Measurements from ENCODE around the gene BABAM2. TPM values are rescaled to one million over a fixed set of nuclear protein-coding genes. Genes with fewer than 3 reads are reported as not detected.

The BABAM2 gene
- total RNA-seq, 2 donors from 2014 or later: 36.4 to 40.9 TPM

GRCh38 chr2:28068527-28068926, 178.0 kb downstream of the BABAM2 start:
- WGBS, 2 experiments (ENCODE audit: insufficient coverage in 1 of 2, insufficient read length in 1 of 2): 86 to 87% methylated on average over 1 to 5 of the region's 5 CpGs
- Mint-ChIP-seq H3K36me3 (ENCODE audit: low read depth) (no peaks in the 10 kb centered on the region), H3K4me1 (peaks cover 2% of the 10 kb centered on the region), H3K9me3 (no peaks in the 10 kb centered on the region), H3K27ac (no peak overlapping the region), H3K4me3 (no peak overlapping the region), H3K27me3 (ENCODE audit: insufficient read depth) (no peaks in the 10 kb centered on the region)
- Histone ChIP-seq H3K4me1 (ENCODE audit: control insufficient read depth, insufficient read depth, low read length) (no peaks in the 10 kb centered on the region), H3K27ac (ENCODE audit: low read depth, low read length) (no peak overlapping the region), H3K9ac (ENCODE audit: extremely low read depth, low read length, poor library complexity, severe bottlenecking) (no peak overlapping the region), H3K36me3 (ENCODE audit: control insufficient read depth, insufficient read depth, low read length) (no peaks in the 10 kb centered on the region), H3K4me3 (ENCODE audit: low read length) (no peak overlapping the region), H3K9me3 (ENCODE audit: control insufficient read depth, low read length) (no peaks in the 10 kb centered on the region), H3K27me3 (ENCODE audit: control insufficient read depth, insufficient read depth, low read length, poor library complexity, severe bottlenecking) (no peaks in the 10 kb centered on the region)
- no peak for DNase-seq
- TF ChIP-seq CTCF (conservative IDR thresholded peaks at IDR 0.05): no peak

- no peak for DNase-seq
- peaks cover 2% of the 10 kb centered on the region for H3K4me1 Mint-ChIP-seq
- H3K9ac ChIP-seq (ENCODE audit: extremely low read depth, low read length, poor library complexity, severe bottlenecking): no peak overlapping the region
- no peaks in the 10 kb centered on the region for H3K4me1 ChIP-seq (ENCODE audit: control insufficient read depth, insufficient read depth, low read length)
- H3K27me3 Mint-ChIP-seq (ENCODE audit: insufficient read depth): no peaks in the 10 kb centered on the region
- no peaks in the 10 kb centered on the region for H3K36me3 Mint-ChIP-seq (ENCODE audit: low read depth)
- no peak overlapping the region for H3K4me3 Mint-ChIP-seq
- WGBS, 2 experiments (ENCODE audit: insufficient coverage in 1 of 2, insufficient read length in 1 of 2): 73 to 100% methylated on average over 1 to 5 of the region's 5 CpGs
- no peaks in the 10 kb centered on the region for H3K27me3 ChIP-seq (ENCODE audit: control insufficient read depth, insufficient read depth, low read length, poor library complexity, severe bottlenecking)
- no peak for TF ChIP-seq CTCF (conservative IDR thresholded peaks at IDR 0.05)
- H3K9me3 Mint-ChIP-seq: no peaks in the 10 kb centered on the region
- no peak overlapping the region for H3K27ac Mint-ChIP-seq
- H3K36me3 ChIP-seq (ENCODE audit: control insufficient read depth, insufficient read depth, low read length): no peaks in the 10 kb centered on the region
- H3K4me3 ChIP-seq (ENCODE audit: low read length): no peak overlapping the region
- H3K27ac ChIP-seq (ENCODE audit: low read depth, low read length): no peak overlapping the region
- no peaks in the 10 kb centered on the region for H3K9me3 ChIP-seq (ENCODE audit: control insufficient read depth, low read length)
Observed at GRCh38 chr2:28071221-28071620, 180.7 kb downstream of the BABAM2 start.

GRCh38 chr2:28074137-28074536, 183.6 kb downstream of the BABAM2 start:
- no peaks in the 10 kb centered on the region for H3K4me1 ChIP-seq (ENCODE audit: control insufficient read depth, insufficient read depth, low read length)
- H3K36me3 ChIP-seq (ENCODE audit: control insufficient read depth, insufficient read depth, low read length): no peaks in the 10 kb centered on the region
- no peak for DNase-seq
- Mint-ChIP-seq H3K4me1 (peaks cover 2% of the 10 kb centered on the region), H3K4me3 (no peak overlapping the region), H3K36me3 (ENCODE audit: low read depth) (no peaks in the 10 kb centered on the region), H3K27me3 (ENCODE audit: insufficient read depth) (no peaks in the 10 kb centered on the region), H3K27ac (no peak overlapping the region), H3K9me3 (no peaks in the 10 kb centered on the region)
- TF ChIP-seq CTCF (conservative IDR thresholded peaks at IDR 0.05): no peak
- H3K9ac ChIP-seq (ENCODE audit: extremely low read depth, low read length, poor library complexity, severe bottlenecking): no peak overlapping the region
- H3K27me3 ChIP-seq (ENCODE audit: control insufficient read depth, insufficient read depth, low read length, poor library complexity, severe bottlenecking): no peaks in the 10 kb centered on the region
- no peak overlapping the region for H3K27ac ChIP-seq (ENCODE audit: low read depth, low read length)
- no peak overlapping the region for H3K4me3 ChIP-seq (ENCODE audit: low read length)
- no peaks in the 10 kb centered on the region for H3K9me3 ChIP-seq (ENCODE audit: control insufficient read depth, low read length)
- 86 to 100% methylated on average over 1 of the region's 1 CpG for WGBS, 2 experiments (ENCODE audit: insufficient coverage in 1 of 2, insufficient read length in 1 of 2)

Data from endodermal cell (in vitro differentiated cells).